Parathyroid adenoma (tissue), 2 donors: Measurements from ENCODE around the gene TROAP.

Experiments
- H2AFZ ChIP-seq: fragments of 300-600 bp; sonication (generic); one replicate; pipeline ENCODE4 v1.7.0; 2017; ENCODE audit warnings: antibody characterized with exemption, mild to moderate bottlenecking
- H3K27ac ChIP-seq: fragments of 300-600 bp; sonication (generic); one replicate; pipeline ENCODE4 v1.7.0; 2017
- H3K27me3 ChIP-seq: fragments of 300-600 bp; sonication (generic); one replicate; pipeline ENCODE4 v1.7.0; 2017; ENCODE audit warnings: low read length; ENCODE audit not compliant: control insufficient read depth, insufficient read depth
- H3K36me3 ChIP-seq: fragments of 300-600 bp; sonication (generic); one replicate; pipeline ENCODE4 v1.7.0; 2017; ENCODE audit warnings: low read length; ENCODE audit not compliant: control insufficient read depth, insufficient read depth
- H3K4me1 ChIP-seq: fragments of 300-600 bp; sonication (generic); one replicate; pipeline ENCODE4 v1.7.0; 2017; ENCODE audit warnings: control low read depth
- H3K4me2 ChIP-seq: fragments of 300-600 bp; sonication (generic); one replicate; pipeline ENCODE4 v1.7.0; 2017; ENCODE audit warnings: low read length
- H3K4me3 ChIP-seq: fragments of 300-600 bp; sonication (generic); one replicate; pipeline ENCODE4 v1.7.0; 2017; ENCODE audit warnings: low read depth, low read length
- H3K79me2 ChIP-seq: fragments of 300-600 bp; sonication (generic); one replicate; pipeline ENCODE4 v1.7.0; 2017; ENCODE audit warnings: control low read depth
- H3K9ac ChIP-seq: fragments of 300-600 bp; sonication (generic); one replicate; pipeline ENCODE4 v1.7.0; 2017; ENCODE audit warnings: mild to moderate bottlenecking
- H3K9me3 ChIP-seq: fragments of 300-600 bp; sonication (generic); one replicate; pipeline ENCODE4 v1.7.0; 2017; ENCODE audit warnings: low read length; ENCODE audit not compliant: control insufficient read depth
- CTCF ChIP-seq: fragments of 300-600 bp; sonication (generic); IDR thresholded peaks from one replicate; pipeline ENCODE4 v1.7.0; 2017; ENCODE audit warnings: antibody characterized with exemption, mild to moderate bottlenecking
- donor health status: primary hyperparathyroidism.

The TROAP gene

GRCh38 chr12:49283541-49284429 lies 39.3 kb upstream of the TROAP start:
- Histone ChIP-seq H3K9ac (no peak overlapping the region), H3K27me3 (no peaks in the 10 kb centered on the region), H3K36me3 (no peaks in the 10 kb centered on the region), H3K79me2 (no peaks in the 10 kb centered on the region), H3K4me3 (no peak overlapping the region), H3K9me3 (no peaks in the 10 kb centered on the region), H3K4me2 (no peak overlapping the region), H3K4me1 (no peaks in the 10 kb centered on the region), H2AFZ (no peak overlapping the region), H3K27ac (no peak overlapping the region)
- TF ChIP-seq CTCF: no peak

GRCh38 chr12:49284672-49285071 lies 38.4 kb upstream of the TROAP start:
- Histone ChIP-seq H3K4me1 (no peaks in the 10 kb centered on the region), H2AFZ (no peak overlapping the region), H3K9me3 (no peaks in the 10 kb centered on the region), H3K4me3 (no peak overlapping the region), H3K27me3 (no peaks in the 10 kb centered on the region), H3K27ac (no peak overlapping the region), H3K4me2 (no peak overlapping the region), H3K36me3 (no peaks in the 10 kb centered on the region), H3K79me2 (no peaks in the 10 kb centered on the region), H3K9ac (no peak overlapping the region)
- no peak for TF ChIP-seq CTCF

GRCh38 chr12:49287876-49288275 lies 35.2 kb upstream of the TROAP start:
- Histone ChIP-seq H3K4me2 (no peak overlapping the region), H3K4me3 (no peak overlapping the region), H3K79me2 (no peaks in the 10 kb centered on the region), H2AFZ (no peak overlapping the region), H3K27ac (no peak overlapping the region), H3K4me1 (no peaks in the 10 kb centered on the region), H3K36me3 (no peaks in the 10 kb centered on the region), H3K9ac (no peak overlapping the region), H3K9me3 (no peaks in the 10 kb centered on the region), H3K27me3 (no peaks in the 10 kb centered on the region)
- TF ChIP-seq CTCF: no peak

GRCh38 chr12:49288412-49288853 lies 34.6 kb upstream of the TROAP start:
- no peak overlapping the region for H3K27ac ChIP-seq
- no peaks in the 10 kb centered on the region for H3K27me3 ChIP-seq
- no peak overlapping the region for H3K4me3 ChIP-seq
- no peaks in the 10 kb centered on the region for H3K9me3 ChIP-seq
- no peaks in the 10 kb centered on the region for H3K79me2 ChIP-seq
- peak; percentile 84 for TF ChIP-seq CTCF
- H3K4me1 ChIP-seq: no peaks in the 10 kb centered on the region
- H3K4me2 ChIP-seq: no peak overlapping the region
- no peak overlapping the region for H2AFZ ChIP-seq
- no peak overlapping the region for H3K9ac ChIP-seq
- no peaks in the 10 kb centered on the region for H3K36me3 ChIP-seq
